ENCODE results near the gene RTN4RL1. TPM values are rescaled to one million over a fixed set of nuclear protein-coding genes. Genes with fewer than 3 reads are reported as not detected.

Gene RTN4RL1
- total and polyA plus RNA-seq, 2 of the 4 experiments (the other 2 are of a cell fraction): under 0.01 to 0.03 TPM

- H3K4me1 ChIP-seq (ENCODE audit: control insufficient read depth, insufficient read depth, low read length): no peaks in the 10 kb centered on the region
- peaks cover 34% of the 10 kb centered on the region for H3K27me3 ChIP-seq (ENCODE audit: control insufficient read depth, insufficient read depth, low read length)
- no peak for ATAC-seq (ENCODE audit: low read depth)
- 0 out of 2 replicates have a peak, but pooled peaks cover 4% of the 10 kb centered on the region for H3K9me1 ChIP-seq (ENCODE audit: insufficient read depth, low read length)
- no peak overlapping the region for H3K9ac ChIP-seq (ENCODE audit: low read depth, low read length)
- H3K23ac ChIP-seq (ENCODE audit: low read depth, low read length): no peak overlapping the region
- no peak overlapping the region for H2BK5ac ChIP-seq (ENCODE audit: low read depth, low read length, poor library complexity, severe bottlenecking)
- no peak overlapping the region for H3K27ac ChIP-seq (ENCODE audit: insufficient read depth, low read length)
- no peak overlapping the region for H3K14ac ChIP-seq (replicated peaks; ENCODE audit: low read depth, low read length)
- no peak overlapping the region for H2BK15ac ChIP-seq (ENCODE audit: low read depth, low read length)
- H3K56ac ChIP-seq (ENCODE audit: extremely low read depth, insufficient read depth, low read length): no peak overlapping the region
- dilution Hi-C loops (cut with HindIII; ENCODE audit: low sequenced_read_pairs, unreplicated experiment): no loop called here
- no peaks in the 10 kb centered on the region for H4K20me1 ChIP-seq (ENCODE audit: insufficient read depth, low read length)
- H2AFZ ChIP-seq (replicated peaks; ENCODE audit: low read length, poor library complexity): no peak overlapping the region
- H3K4ac ChIP-seq (ENCODE audit: low read depth, low read length): no peak overlapping the region
- no peak overlapping the region for H4K91ac ChIP-seq (ENCODE audit: insufficient read depth, low read depth, low read length)
- intact Hi-C loops (cut with micrococcal nuclease): no loop called here
- H3K4me3 ChIP-seq (ENCODE audit: insufficient read depth, low read depth, low read length): no peak overlapping the region
- H3K79me1 ChIP-seq (ENCODE audit: low read depth in 1 of 2, low read length in 2 of 2): no peaks in the 10 kb centered on the region
- H2AK9ac ChIP-seq (replicated peaks; ENCODE audit: low read depth, low read length, poor library complexity): no peak overlapping the region
- no peak overlapping the region for H3K4me2 ChIP-seq (ENCODE audit: low read depth, low read length)
- no TSS peak for BruUV-seq (replicated peaks)
- ChIA-PET CTCF (no interaction called here), POLR2A (ENCODE audit: unreplicated experiment) (no interaction called here)
- H2BK120ac ChIP-seq (ENCODE audit: low read depth, low read length): no peak overlapping the region
- H3K9me3 ChIP-seq (ENCODE audit: control insufficient read depth, insufficient read depth, low read length): no peaks in the 10 kb centered on the region
- no peak for TF ChIP-seq MAZ (IDR thresholded peaks at IDR 0.05; ENCODE audit: borderline replicate concordance, low read depth, low read length)
- TF ChIP-seq MAFK (IDR thresholded peaks at IDR 0.05; ENCODE audit: low read depth, low read length): no peak
- TF ChIP-seq RAD21 (IDR thresholded peaks at IDR 0.05; ENCODE audit: low read length): no peak
- in situ Hi-C loops (cut with MboI; ENCODE audit: low sequenced_read_pairs): no loop called here
- no peaks in the 10 kb centered on the region for H3K36me3 ChIP-seq (ENCODE audit: control insufficient read depth, insufficient read depth, low read length)
- H3K18ac ChIP-seq (ENCODE audit: low read depth, low read length): no peak overlapping the region
- H2BK20ac ChIP-seq (ENCODE audit: low read depth, low read length): no peak overlapping the region
- H2AK5ac ChIP-seq (ENCODE audit: low read depth, low read length): no peak overlapping the region
- H4K8ac ChIP-seq (ENCODE audit: low read depth in 2 of 2, low read length in 2 of 2): no peak overlapping the region
- DNase-seq: no peak
- H4K5ac ChIP-seq (ENCODE audit: low read depth, low read length): no peak overlapping the region
- 93% methylated on average over 3 of the region's 19 CpGs; no CpG with 5 or more reads in 1 of the 2 experiments for WGBS, 2 experiments (ENCODE audit: extremely low coverage in 2 of 2, insufficient read length in 1 of 2)
Measured at GRCh38 chr17:1920948-1921351, 104.2 kb downstream of the RTN4RL1 start.
